ENCODE measurements around the gene TARM1.

TARM1 gene

GRCh38 chr19:54030895-54031586, 50.1 kb downstream of the TARM1 start:
- TF ChIP-seq CTCF (IDR thresholded peaks at IDR 0.05; ENCODE audit: low read length, missing control alignments): peak; percentile 57
- DNase-seq (ENCODE audit: low read depth): peak; percentile 49
- no peak overlapping the region for H3K4me3 ChIP-seq (replicated peaks; ENCODE audit: low read depth, low read length)

GRCh38 chr19:54029930-54030490, 51.2 kb downstream of the TARM1 start:
- DNase-seq (ENCODE audit: low read depth): peak; percentile 82
- TF ChIP-seq CTCF (IDR thresholded peaks at IDR 0.05; ENCODE audit: low read length, missing control alignments): peak; percentile 75
- no peak overlapping the region for H3K4me3 ChIP-seq (replicated peaks; ENCODE audit: low read depth, low read length)

- no peak for TF ChIP-seq CTCF (IDR thresholded peaks at IDR 0.05; ENCODE audit: low read length, missing control alignments)
- H3K4me3 ChIP-seq (replicated peaks; ENCODE audit: low read depth, low read length): no peak overlapping the region
- no peak for DNase-seq (ENCODE audit: low read depth)
Observed at GRCh38 chr19:54029301-54029700, 51.9 kb downstream of the TARM1 start.

GRCh38 chr19:54026656-54027055, 54.5 kb downstream of the TARM1 start:
- no peak for DNase-seq (ENCODE audit: low read depth)
- TF ChIP-seq CTCF (IDR thresholded peaks at IDR 0.05; ENCODE audit: low read length, missing control alignments): no peak

GRCh38 chr19:54024660-54025059, 56.5 kb downstream of the TARM1 start:
- H3K4me3 ChIP-seq (replicated peaks; ENCODE audit: low read depth, low read length): no peak overlapping the region
- no peak for DNase-seq (ENCODE audit: low read depth)
- no peak for TF ChIP-seq CTCF (IDR thresholded peaks at IDR 0.05; ENCODE audit: low read length, missing control alignments)

More at GRCh38 chr19:54026656-54027055, 54.5 kb downstream of the TARM1 start:
- no peak overlapping the region for H3K4me3 ChIP-seq (replicated peaks; ENCODE audit: low read depth, low read length)

GRCh38 chr19:54023191-54023590, 58.0 kb downstream of the TARM1 start:
- H3K4me3 ChIP-seq (replicated peaks; ENCODE audit: low read depth, low read length): no peak overlapping the region
- DNase-seq (ENCODE audit: low read depth): no peak
- no peak for TF ChIP-seq CTCF (IDR thresholded peaks at IDR 0.05; ENCODE audit: low read length, missing control alignments)

GRCh38 chr19:54021932-54022331, 59.2 kb downstream of the TARM1 start:
- no peak for TF ChIP-seq CTCF (IDR thresholded peaks at IDR 0.05; ENCODE audit: low read length, missing control alignments)
- no peak overlapping the region for H3K4me3 ChIP-seq (replicated peaks; ENCODE audit: low read depth, low read length)
- no peak for DNase-seq (ENCODE audit: low read depth)
